ENCODE data around the gene PRAMEF14.
"Not testable (repeated sequence)": the region's sequence is repeated elsewhere in the genome, so short reads cannot be mapped to it uniquely, and the experiment has no call there.

- TF ChIP-seq POLR2A (IDR thresholded peaks at IDR 0.05); CTCF (IDR thresholded peaks at IDR 0.05); EP300 (IDR thresholded peaks at IDR 0.05; ENCODE audit: low read depth); POLR2AphosphoS5 (IDR thresholded peaks at IDR 0.05): not testable (repeated sequence)
Observed at GRCh38 chr1:13302197-13302596, 44.7 kb downstream of the PRAMEF14 start.

Measured in transverse colon (tissue), 4 donors.